Neural cell (in vitro differentiated cells): Measurements from ENCODE around the gene TMEM117. TPM values are rescaled to one million over a fixed set of nuclear protein-coding genes. Genes with fewer than 3 reads are reported as not detected.

Experiments used
- H2AFZ ChIP-seq: fragments of 200-600, 300-800 bp; sonication (generic), shearing (Covaris generic); 2 replicates; pipeline ENCODE4 v1.6.0; 2014; ENCODE audit warnings: low read depth, mild to moderate bottlenecking, antibody characterized with exemption, low read length, moderate library complexity
- H3F3A ChIP-seq: fragments of 200-600 bp; shearing (Covaris generic); 2 replicates; pipeline ENCODE4 v1.6.1; 2016; ENCODE audit warnings: mild to moderate bottlenecking, moderate library complexity, mixed read lengths, antibody characterized with exemption, low read length; ENCODE audit not compliant: insufficient read depth, poor library complexity, severe bottlenecking
- H3K27ac ChIP-seq: fragments of 200-600, 300-800 bp; sonication (generic), shearing (Covaris generic); 2 replicates; pipeline ENCODE4 v1.5.1; 2014; ENCODE audit warnings: mild to moderate bottlenecking, low read length, moderate library complexity
- H3K27me3 ChIP-seq: fragments of 300-800, 200-600 bp; sonication (generic), shearing (Covaris generic); 2 replicates; pipeline ENCODE4 v1.6.0; 2014; ENCODE audit warnings: mild to moderate bottlenecking, low read depth, low read length, moderate library complexity; ENCODE audit not compliant: insufficient read depth
- H3K36me3 ChIP-seq: fragments of 300-800, 200-600 bp; sonication (generic), shearing (Covaris generic); 2 replicates; pipeline ENCODE4 v1.5.1; 2014; ENCODE audit warnings: mild to moderate bottlenecking, antibody characterized with exemption, low read length, moderate library complexity; ENCODE audit not compliant: insufficient read depth
- H3K4me2 ChIP-seq: fragments of 300-800, 200-600 bp; sonication (generic), shearing (Covaris generic); 2 replicates; pipeline ENCODE4 v1.6.0; 2014; ENCODE audit warnings: mild to moderate bottlenecking, low read length
- H3K4me3 ChIP-seq: fragments of 300-800, 200-600 bp; sonication (generic), shearing (Covaris generic); 2 replicates; pipeline ENCODE4 v1.5.1; 2014; ENCODE audit warnings: mild to moderate bottlenecking, low read length, moderate library complexity
- H3K79me2 ChIP-seq: fragments of 200-600 bp; shearing (Covaris generic); replicated peaks from 2 replicates; pipeline ENCODE4 v1.6.0; 2014; ENCODE audit warnings: mild to moderate bottlenecking, low read length, moderate library complexity; ENCODE audit not compliant: insufficient read depth
- H3K9ac ChIP-seq: fragments of 300-800, 200-600 bp; sonication (generic), shearing (Covaris generic); 2 replicates; pipeline ENCODE4 v1.6.1; 2016; ENCODE audit warnings: mild to moderate bottlenecking, low read length, mixed read lengths
- H3K9me2 ChIP-seq: fragments of 200-600 bp; shearing (Covaris generic); 2 replicates; pipeline ENCODE4 v1.6.1; 2016; ENCODE audit warnings: mild to moderate bottlenecking, low read length, mixed read lengths; ENCODE audit not compliant: insufficient read depth
- H3K9me3 ChIP-seq: fragments of 200-600, 300-800 bp; sonication (generic), shearing (Covaris generic); 2 replicates; pipeline ENCODE4 v1.6.1; 2016; ENCODE audit warnings: mild to moderate bottlenecking, mixed run types, low read length, moderate library complexity, mixed read lengths
- H4K20me1 ChIP-seq: fragments of 200-600 bp; shearing (Covaris generic); 2 replicates; pipeline ENCODE4 v1.6.1; 2016; ENCODE audit warnings: mild to moderate bottlenecking, mixed run types; ENCODE audit not compliant: insufficient read depth
- CTCF ChIP-seq: fragments of 450-650 bp; IDR thresholded peaks from 2 replicates; pipeline ENCODE4 v1.5.1; 2014; ENCODE audit warnings: antibody characterized with exemption, mild to moderate bottlenecking, moderate library complexity; ENCODE audit not compliant: poor library complexity, severe bottlenecking
- EP300 ChIP-seq: fragments of 450-650 bp; conservative IDR thresholded peaks from 2 replicates; pipeline ENCODE4 v1.6.1; 2014; ENCODE audit warnings: antibody characterized with exemption, mild to moderate bottlenecking, moderate library complexity; ENCODE audit not compliant: poor library complexity, severe bottlenecking
- EZH2 ChIP-seq: fragments of 200-600, 300-800 bp; shearing (Covaris generic), sonication (generic); IDR thresholded peaks from 2 replicates; pipeline ENCODE4 v1.6.1; 2014; ENCODE audit warnings: antibody characterized with exemption, low read length, borderline replicate concordance, mild to moderate bottlenecking; ENCODE audit not compliant: insufficient read depth, poor library complexity, severe bottlenecking
- MXI1 ChIP-seq: fragments of 450-650 bp; conservative IDR thresholded peaks from 2 replicates; pipeline ENCODE4 v1.6.1; 2014; ENCODE audit warnings: antibody characterized with exemption, mild to moderate bottlenecking; ENCODE audit not compliant: poor library complexity, severe bottlenecking
- POLR2AphosphoS5 ChIP-seq: IDR thresholded peaks from 2 replicates; pipeline ENCODE4 v1.6.1; 2012
- RAD21 ChIP-seq: fragments of 450-650 bp; conservative IDR thresholded peaks from 2 replicates; pipeline ENCODE4 v1.6.1; 2014; ENCODE audit warnings: antibody characterized with exemption, mild to moderate bottlenecking, moderate library complexity
- REST ChIP-seq: IDR thresholded peaks from 2 replicates; pipeline ENCODE4 v1.6.1; 2012; ENCODE audit warnings: borderline replicate concordance
- SMC3 ChIP-seq: fragments of 450-650 bp; conservative IDR thresholded peaks from 2 replicates; pipeline ENCODE4 v1.6.1; 2014; ENCODE audit warnings: antibody characterized with exemption, mild to moderate bottlenecking, moderate library complexity; ENCODE audit not compliant: poor library complexity
- TAF1 ChIP-seq: IDR thresholded peaks from 2 replicates; pipeline ENCODE4 v1.6.1; 2012; ENCODE audit warnings: low read depth
- polyA plus RNA-seq: library from polyadenylated mRNA; depleted of rRNA; stranded (reverse); fragments of >200 nt; gene quantifications from 2 replicates; pipeline ENCODE4 v1.2.3, GENCODE V29; 2014

The TMEM117 gene
- polyA plus RNA-seq, 1 donor from 2014 or later: 5.3 TPM

- Histone ChIP-seq H3K9ac (no peak overlapping the region), H3K27ac (no peak overlapping the region), H3K9me2 (no peaks in the 10 kb centered on the region), H3K27me3 (no peaks in the 10 kb centered on the region), H3K9me3 (no peaks in the 10 kb centered on the region), H4K20me1 (no peaks in the 10 kb centered on the region), H3K4me3 (no peak overlapping the region), H3K79me2 (no peaks in the 10 kb centered on the region), H3K4me2 (no peak overlapping the region), H2AFZ (no peak overlapping the region), H3F3A (no peaks in the 10 kb centered on the region), H3K36me3 (no peaks in the 10 kb centered on the region)
- TF ChIP-seq REST (no peak), CTCF (no peak), MXI1 (no peak)
Measured at GRCh38 chr12:44387581-44387980, 551.7 kb downstream of the TMEM117 start.

GRCh38 chr12:44389038-44389437, 553.2 kb downstream of the TMEM117 start:
- Histone ChIP-seq H3K9me2 (no peaks in the 10 kb centered on the region), H2AFZ (no peak overlapping the region), H3K27me3 (no peaks in the 10 kb centered on the region), H3K9ac (no peak overlapping the region), H3K4me3 (no peak overlapping the region), H3K36me3 (no peaks in the 10 kb centered on the region), H3K4me2 (no peak overlapping the region), H4K20me1 (no peaks in the 10 kb centered on the region), H3K9me3 (no peaks in the 10 kb centered on the region), H3K79me2 (no peaks in the 10 kb centered on the region), H3F3A (no peaks in the 10 kb centered on the region), H3K27ac (no peak overlapping the region)
- TF ChIP-seq EP300: no peak
- TF ChIP-seq TAF1: no peak
- no peak for TF ChIP-seq EZH2
- no peak for TF ChIP-seq SMC3
- no peak for TF ChIP-seq CTCF
- no peak for TF ChIP-seq RAD21
- no peak for TF ChIP-seq MXI1
- no peak for TF ChIP-seq REST
- no peak for TF ChIP-seq POLR2AphosphoS5
